ENCODE measurements around the gene PSMA4. TPM values are rescaled to one million over a fixed set of nuclear protein-coding genes. Genes with fewer than 3 reads are reported as not detected.
A peak's percentile ranks its signal among the peaks of the same experiment; 100 is the strongest.

The PSMA4 gene
- total and polyA plus RNA-seq, 4 donors: 92.7 to 244 (median 161) TPM

DNA sequence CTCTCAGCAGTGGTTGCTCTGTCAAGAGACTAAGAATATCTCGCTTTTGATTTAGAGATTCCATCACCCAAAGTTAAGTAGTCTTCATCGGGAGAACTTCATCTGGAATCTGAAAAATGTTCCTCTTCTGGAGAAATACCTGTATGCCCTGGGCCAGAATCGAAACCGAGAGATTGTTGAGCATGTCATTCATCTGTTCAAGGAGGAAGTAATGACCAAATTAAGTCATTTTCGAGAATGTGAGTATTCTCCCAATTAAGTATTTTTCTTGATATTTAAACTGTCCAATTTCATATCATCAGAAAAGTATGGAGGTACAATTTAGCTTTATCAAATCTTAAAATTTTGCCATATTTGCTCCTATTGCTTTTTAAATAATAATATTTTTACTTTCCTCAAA is 12.9 kb upstream of the PSMA4 start:
- DNase-seq (no peak), ATAC-seq (ENCODE audit: insufficient read depth, low FRiP score) (no peak)
- no peaks in the 10 kb centered on the region for H3K4me1 ChIP-seq (ENCODE audit: control insufficient read depth in 5 of 5, insufficient read depth in 5 of 5, low read length in 5 of 5)
- H3K4me3 ChIP-seq: no peak overlapping the region
- H3K9me3 ChIP-seq (ENCODE audit: control insufficient read depth in 4 of 4, insufficient read depth in 3 of 4, low read length in 3 of 4): no peaks in the 10 kb centered on the region
- TF ChIP-seq CTCF (IDR thresholded peaks at IDR 0.05; ENCODE audit: control extremely low read depth, extremely low read depth): no peak
- H3K27ac ChIP-seq (ENCODE audit: low read depth in 1 of 2, low read length in 1 of 2): no peak overlapping the region
- H3K9ac ChIP-seq (ENCODE audit: insufficient read depth in 1 of 2, low read length in 2 of 2): no peak overlapping the region
- WGBS, 2 donors: 77 to 87% methylated on average over 5 of the region's 5 CpGs
- no peaks in the 10 kb centered on the region for H3K27me3 ChIP-seq (ENCODE audit: control insufficient read depth in 3 of 3, insufficient read depth in 3 of 3, low read length in 2 of 3)
- no peaks in the 10 kb centered on the region for H3K36me3 ChIP-seq (ENCODE audit: control insufficient read depth in 4 of 4, insufficient read depth in 4 of 4, low read length in 4 of 4)

DNA sequence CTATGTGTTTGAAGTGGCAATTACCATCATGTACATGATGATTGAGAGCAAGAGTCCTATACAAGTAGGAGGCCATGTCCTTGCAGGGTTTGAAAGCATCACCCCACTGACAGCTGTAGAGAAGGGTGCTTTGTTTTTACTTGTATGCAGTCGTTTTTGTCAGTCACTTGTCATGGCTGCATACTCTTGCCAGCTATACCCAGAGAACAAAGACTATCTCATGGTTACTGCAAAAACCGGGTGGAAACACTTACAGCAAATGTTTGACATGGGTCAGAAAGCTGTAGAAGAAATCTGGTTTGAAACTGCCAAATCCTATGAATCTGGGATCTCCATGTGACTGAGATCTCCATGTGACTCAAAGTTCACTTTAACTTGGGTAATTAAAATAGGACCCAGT is 6.9 kb upstream of the PSMA4 start:
- Histone ChIP-seq H3K4me3 (no peak overlapping the region), H3K27ac (ENCODE audit: low read depth in 1 of 2, low read length in 1 of 2) (no peak overlapping the region), H3K9me3 (ENCODE audit: control insufficient read depth in 4 of 4, insufficient read depth in 3 of 4, low read length in 3 of 4) (no peaks in the 10 kb centered on the region), H3K9ac (ENCODE audit: insufficient read depth in 1 of 2, low read length in 2 of 2) (no peak overlapping the region), H3K27me3 (ENCODE audit: control insufficient read depth in 3 of 3, insufficient read depth in 3 of 3, low read length in 2 of 3) (no peaks in the 10 kb centered on the region), H3K4me1 (ENCODE audit: control insufficient read depth in 5 of 5, insufficient read depth in 5 of 5, low read length in 5 of 5) (no peaks in the 10 kb centered on the region), H3K36me3 (ENCODE audit: control insufficient read depth in 4 of 4, insufficient read depth in 4 of 4, low read length in 4 of 4) (peaks cover 0 to 1% (median 0%) of the 10 kb centered on the region in 4 donors)
- 64 to 81% methylated on average over 2 of the region's 2 CpGs for WGBS, 2 donors
- ATAC-seq (ENCODE audit: insufficient read depth, low FRiP score): no peak
- DNase-seq: no peak
- no peak for TF ChIP-seq CTCF (IDR thresholded peaks at IDR 0.05; ENCODE audit: control extremely low read depth, extremely low read depth)

- Histone ChIP-seq H3K27me3 (ENCODE audit: control insufficient read depth in 3 of 3, insufficient read depth in 3 of 3, low read length in 2 of 3) (no peaks in the 10 kb centered on the region), H3K4me1 (ENCODE audit: control insufficient read depth in 5 of 5, insufficient read depth in 5 of 5, low read length in 5 of 5) (peaks cover 0 to under 1% (median 0%) of the 10 kb centered on the region in 5 donors), H3K9ac (ENCODE audit: insufficient read depth in 1 of 2, low read length in 2 of 2) (no peak overlapping the region), H3K36me3 (ENCODE audit: control insufficient read depth in 4 of 4, insufficient read depth in 4 of 4, low read length in 4 of 4) (peaks cover 0 to 1% (median 0%) of the 10 kb centered on the region in 4 donors), H3K9me3 (ENCODE audit: control insufficient read depth in 4 of 4, insufficient read depth in 3 of 4, low read length in 3 of 4) (no peaks in the 10 kb centered on the region), H3K27ac (ENCODE audit: low read depth in 1 of 2, low read length in 1 of 2) (no peak overlapping the region), H3K4me3 (no peak overlapping the region)
- no peak for DNase-seq
- no peak for TF ChIP-seq CTCF (IDR thresholded peaks at IDR 0.05; ENCODE audit: control extremely low read depth, extremely low read depth)
- no peak for ATAC-seq (ENCODE audit: insufficient read depth, low FRiP score)
- WGBS, 2 donors: 96 to 100% methylated on average over 1 of the region's 1 CpG
Measured at GRCh38 chr15:78536134-78536533, 4.1 kb upstream of the PSMA4 start.

DNA sequence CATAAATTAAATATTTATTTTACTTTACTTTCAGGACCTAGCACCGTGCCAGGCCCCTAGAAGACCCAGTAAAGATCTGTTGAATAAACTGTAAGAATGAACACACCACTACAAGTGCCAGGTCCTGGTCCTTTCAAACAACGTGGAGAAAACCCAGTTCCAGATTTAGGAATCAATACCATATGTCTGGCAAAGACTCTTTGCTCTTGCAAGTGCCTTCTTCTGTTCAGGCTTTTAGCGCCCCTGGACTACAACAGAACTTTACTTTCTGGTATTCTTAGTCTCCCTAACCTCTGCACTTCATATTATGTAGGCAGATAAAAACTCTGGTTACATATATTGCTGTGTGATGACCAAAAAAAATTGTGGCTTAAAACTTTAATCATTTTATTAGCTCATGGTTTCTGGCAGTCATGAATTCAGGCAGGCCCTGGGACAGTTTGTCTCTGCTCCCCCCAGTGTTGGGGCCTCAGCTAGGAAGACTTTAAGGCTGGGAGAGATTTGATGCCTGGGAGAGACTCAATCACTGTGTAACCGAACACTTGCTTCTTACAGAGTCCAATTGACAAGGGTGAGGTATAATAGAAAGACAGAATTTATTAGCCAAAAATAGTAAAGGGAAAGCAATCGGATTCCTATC is 2.9 kb upstream of the PSMA4 start:
- 86 to 93% methylated on average over 5 of the region's 5 CpGs for WGBS, 2 donors
- no peak for DNase-seq
- Histone ChIP-seq H3K36me3 (ENCODE audit: control insufficient read depth in 4 of 4, insufficient read depth in 4 of 4, low read length in 4 of 4) (peaks cover 0 to 3% (median 1%) of the 10 kb centered on the region in 4 donors), H3K27ac (ENCODE audit: low read depth in 1 of 2, low read length in 1 of 2) (peak overlapping the region in 1 of 2 donors; percentile 38), H3K27me3 (ENCODE audit: control insufficient read depth in 3 of 3, insufficient read depth in 3 of 3, low read length in 2 of 3) (no peaks in the 10 kb centered on the region), H3K4me1 (ENCODE audit: control insufficient read depth in 5 of 5, insufficient read depth in 5 of 5, low read length in 5 of 5) (peaks cover 0 to 13% (median 5%) of the 10 kb centered on the region in 5 donors), H3K4me3 (no peak overlapping the region), H3K9ac (ENCODE audit: insufficient read depth in 1 of 2, low read length in 2 of 2) (no peak overlapping the region), H3K9me3 (ENCODE audit: control insufficient read depth in 4 of 4, insufficient read depth in 3 of 4, low read length in 3 of 4) (no peaks in the 10 kb centered on the region)
- no peak for ATAC-seq (ENCODE audit: insufficient read depth, low FRiP score)
- no peak for TF ChIP-seq CTCF (IDR thresholded peaks at IDR 0.05; ENCODE audit: control extremely low read depth, extremely low read depth)
